ENCODE results near the gene ITGA6.
"Not testable (repeated sequence)": the region's sequence is repeated elsewhere in the genome, so short reads cannot be mapped to it uniquely, and the experiment has no call there.

The ITGA6 gene

DNA sequence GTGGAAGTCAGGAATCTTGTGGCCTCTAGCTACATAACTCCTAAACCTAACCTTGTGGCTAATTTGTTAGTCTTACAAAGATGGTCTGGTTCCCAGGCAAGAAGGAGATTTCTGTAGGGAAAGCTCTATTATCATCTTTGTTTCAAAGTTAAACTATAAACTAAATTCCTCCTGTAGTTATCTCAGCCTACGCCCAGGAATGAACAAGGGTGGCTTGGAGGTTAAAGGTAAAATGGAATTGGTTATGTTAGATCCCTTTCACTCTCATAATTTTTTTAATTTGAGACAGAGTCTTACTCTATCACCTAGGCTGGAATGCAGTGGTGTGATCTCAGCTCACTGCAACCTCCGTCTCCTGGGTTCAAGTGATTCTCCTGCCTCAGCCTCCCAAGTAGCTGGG, 103.9 kb downstream of the ITGA6 start:
- no peak for DNase-seq

DNA sequence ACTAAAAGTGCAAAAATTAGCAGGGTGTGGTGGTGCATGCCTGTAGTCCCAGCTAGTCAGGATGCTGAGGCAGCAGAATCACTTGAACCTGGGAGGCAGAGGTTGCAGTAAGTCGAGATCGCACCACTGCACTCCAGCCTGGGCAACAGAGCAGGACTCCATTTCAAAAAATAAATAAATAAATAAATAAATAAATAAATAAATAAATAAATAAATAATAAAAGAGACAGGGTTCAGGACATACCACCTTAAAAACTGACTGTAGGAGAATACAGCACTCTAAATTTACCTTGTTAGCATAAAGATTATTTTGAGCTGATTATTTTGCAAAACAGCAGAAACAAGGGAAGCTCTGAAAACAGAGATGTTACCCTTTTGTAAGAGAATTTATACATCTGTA, 105.1 kb downstream of the ITGA6 start:
- not testable (repeated sequence) for DNase-seq

DNA sequence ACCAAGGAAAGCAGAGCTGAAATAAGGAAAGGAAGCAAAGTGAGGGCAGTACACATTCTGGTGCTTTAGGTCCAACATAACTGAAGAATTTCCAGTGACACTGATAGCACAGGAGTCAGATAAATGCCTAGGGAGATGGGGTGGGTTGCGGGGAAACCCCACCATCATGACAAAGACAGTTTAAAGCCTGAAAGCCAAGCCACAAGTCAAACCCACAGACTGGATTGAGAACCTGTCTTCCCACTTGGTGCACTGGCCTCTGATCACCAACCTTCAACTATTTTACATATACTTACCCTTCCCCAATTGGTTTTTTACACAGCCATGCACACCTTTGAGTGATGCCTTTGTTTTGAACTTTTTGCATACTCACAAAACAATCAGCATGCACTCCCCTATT, 106.3 kb downstream of the ITGA6 start:
- no peak for DNase-seq

GRCh38 chr2:172535119-172535518, 107.7 kb downstream of the ITGA6 start:
- no peak for DNase-seq

- not testable (repeated sequence) for DNase-seq
Observed at GRCh38 chr2:172537851-172538250, 110.5 kb downstream of the ITGA6 start.

- no peak for DNase-seq
Observed at GRCh38 chr2:172539767-172540166, 112.4 kb downstream of the ITGA6 start.

DNA sequence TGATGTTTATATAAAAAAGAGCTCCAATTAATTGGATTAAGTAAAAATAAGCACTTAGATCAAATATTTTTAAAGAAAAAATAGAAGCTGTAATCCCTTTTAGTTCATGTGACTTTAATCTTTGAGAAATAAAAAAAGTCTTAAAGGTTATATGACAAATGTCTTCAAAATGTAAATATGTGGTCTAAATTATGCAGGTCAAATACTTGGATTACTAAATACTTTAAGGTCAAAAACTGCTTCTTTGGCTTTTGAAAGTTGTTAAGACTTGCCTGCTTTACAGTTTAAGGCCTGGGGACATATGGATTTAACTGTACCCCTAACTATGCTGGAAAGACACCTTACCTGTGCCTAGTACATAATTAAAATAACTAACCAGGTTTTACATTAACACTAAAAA, 113.0 kb downstream of the ITGA6 start:
- DNase-seq = no peak

DNA sequence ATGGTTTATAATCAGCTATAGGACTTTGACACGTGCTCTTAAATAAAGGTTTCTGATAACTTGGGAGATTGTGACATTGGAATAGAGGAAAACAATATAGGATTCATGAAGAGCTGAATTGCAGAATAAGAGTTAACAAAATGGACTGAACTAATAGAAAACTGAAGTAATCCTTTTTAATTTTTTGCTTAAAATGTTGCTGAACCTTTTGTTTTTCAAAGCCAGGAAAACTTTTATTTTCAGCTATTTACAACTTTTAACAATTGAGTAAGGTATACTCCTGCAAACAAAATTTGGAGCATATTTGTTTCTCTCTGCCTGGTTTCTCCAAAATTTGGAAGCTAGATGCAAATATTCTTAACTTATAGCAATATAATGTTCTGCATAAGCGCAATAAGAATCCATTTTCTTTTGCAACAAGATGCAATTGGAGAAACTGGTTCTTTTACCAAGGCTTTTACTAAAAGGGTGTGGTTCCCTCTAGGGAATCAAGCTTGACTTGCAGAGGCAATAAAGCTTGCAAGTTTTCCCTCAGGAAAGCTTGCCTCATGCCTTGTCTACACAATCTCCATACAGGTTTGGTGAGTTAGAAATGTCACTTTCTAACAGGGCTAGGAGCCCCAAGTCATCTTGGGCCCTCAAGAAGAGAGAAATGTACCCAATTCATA, 118.2 kb downstream of the ITGA6 start:
- no peak for DNase-seq

DNA sequence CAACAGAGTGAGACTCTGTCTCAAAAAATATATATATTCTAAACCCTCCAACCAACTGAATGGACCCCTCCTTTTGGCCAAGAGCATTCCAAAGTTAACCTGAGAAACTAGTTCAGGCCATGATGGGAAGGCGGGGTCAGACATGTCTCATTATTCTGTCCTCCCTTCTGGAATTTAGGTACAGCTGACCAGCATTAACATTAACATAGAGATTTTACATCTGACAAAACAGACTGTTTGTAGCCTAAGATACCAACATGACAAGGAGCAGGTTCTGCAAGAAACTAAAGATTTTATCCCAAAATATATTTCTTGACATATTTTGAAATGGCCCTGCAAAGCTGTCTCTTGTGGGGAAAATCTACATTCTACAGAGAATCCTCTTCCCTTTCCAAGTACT, 121.7 kb downstream of the ITGA6 start:
- DNase-seq = no peak

DNA sequence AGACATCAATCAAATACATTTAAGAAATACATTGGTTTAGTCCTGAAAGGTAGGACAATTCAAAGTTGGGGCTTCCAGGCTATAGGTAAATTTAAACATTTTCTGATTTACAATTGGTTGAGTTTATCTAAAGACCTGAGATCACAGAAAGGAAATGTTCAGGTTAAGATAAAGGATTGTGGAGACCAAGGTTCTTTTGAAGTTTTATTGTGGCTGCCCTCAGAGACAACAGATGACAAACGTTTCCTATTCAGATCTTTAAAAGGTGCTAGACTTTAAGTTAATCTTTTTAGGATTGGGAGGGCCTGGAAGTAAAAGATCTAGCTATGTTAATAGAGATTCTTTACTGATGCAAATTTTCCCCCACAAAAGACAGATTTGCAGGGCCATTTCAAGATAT, 122.4 kb downstream of the ITGA6 start:
- DNase-seq = not testable (repeated sequence)

DNA sequence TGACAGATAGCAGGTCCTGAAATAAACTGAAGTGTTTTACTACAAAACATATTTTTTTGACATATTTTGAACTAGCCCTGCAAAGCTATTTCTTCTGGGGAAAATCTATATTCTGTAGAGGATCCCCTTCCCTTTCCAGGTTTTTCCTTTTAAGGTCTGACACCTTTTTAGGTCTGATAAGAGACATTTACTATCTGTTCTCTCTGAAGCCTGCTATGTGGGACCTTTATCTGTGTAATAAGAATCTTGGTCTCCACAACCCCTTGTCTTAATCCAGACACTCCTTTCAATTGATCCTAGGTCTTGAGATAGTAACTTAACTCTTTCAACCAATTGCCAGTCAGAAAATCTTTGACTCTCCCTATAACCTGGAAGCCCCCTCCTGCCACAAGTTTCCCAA, 123.0 kb downstream of the ITGA6 start:
- DNase-seq = no peak

GRCh38 chr2:172551271-172551670, 123.9 kb downstream of the ITGA6 start:
- DNase-seq = no peak

DNA sequence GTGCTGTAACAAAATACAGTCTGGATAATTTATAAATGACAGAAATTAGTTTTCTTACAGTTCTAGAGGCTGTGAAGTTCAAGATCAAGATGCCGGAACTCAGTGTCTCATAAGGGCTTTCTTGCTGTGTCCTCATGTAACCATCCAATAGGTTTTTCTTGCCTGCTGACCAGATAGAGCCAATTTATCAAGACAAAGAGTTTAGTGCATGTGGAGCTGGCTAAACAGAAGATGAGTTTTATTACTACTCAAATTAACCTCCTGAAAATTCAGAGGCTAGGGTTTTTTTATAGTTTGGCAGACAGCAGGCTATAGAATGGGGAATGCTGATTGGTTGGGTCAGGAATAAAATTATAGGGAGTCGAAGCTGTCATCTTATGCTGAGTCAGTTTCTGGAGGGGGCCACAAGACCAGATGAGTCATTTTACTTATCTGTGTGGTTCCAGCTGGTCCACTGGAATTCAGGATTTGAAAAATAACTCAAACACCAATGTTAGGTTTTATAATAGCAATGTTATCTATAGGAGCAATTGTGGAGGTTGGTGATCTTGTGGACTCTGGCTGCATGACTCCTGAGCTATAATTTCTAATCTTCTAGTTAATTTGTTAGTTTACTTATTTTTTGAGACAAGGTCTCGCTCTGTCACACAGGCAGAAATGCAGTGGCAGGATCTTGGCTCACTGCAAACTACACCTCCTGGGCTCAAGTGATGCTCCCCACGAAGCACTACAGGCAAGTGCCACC, 125.3 kb downstream of the ITGA6 start:
- no peak for DNase-seq

DNA sequence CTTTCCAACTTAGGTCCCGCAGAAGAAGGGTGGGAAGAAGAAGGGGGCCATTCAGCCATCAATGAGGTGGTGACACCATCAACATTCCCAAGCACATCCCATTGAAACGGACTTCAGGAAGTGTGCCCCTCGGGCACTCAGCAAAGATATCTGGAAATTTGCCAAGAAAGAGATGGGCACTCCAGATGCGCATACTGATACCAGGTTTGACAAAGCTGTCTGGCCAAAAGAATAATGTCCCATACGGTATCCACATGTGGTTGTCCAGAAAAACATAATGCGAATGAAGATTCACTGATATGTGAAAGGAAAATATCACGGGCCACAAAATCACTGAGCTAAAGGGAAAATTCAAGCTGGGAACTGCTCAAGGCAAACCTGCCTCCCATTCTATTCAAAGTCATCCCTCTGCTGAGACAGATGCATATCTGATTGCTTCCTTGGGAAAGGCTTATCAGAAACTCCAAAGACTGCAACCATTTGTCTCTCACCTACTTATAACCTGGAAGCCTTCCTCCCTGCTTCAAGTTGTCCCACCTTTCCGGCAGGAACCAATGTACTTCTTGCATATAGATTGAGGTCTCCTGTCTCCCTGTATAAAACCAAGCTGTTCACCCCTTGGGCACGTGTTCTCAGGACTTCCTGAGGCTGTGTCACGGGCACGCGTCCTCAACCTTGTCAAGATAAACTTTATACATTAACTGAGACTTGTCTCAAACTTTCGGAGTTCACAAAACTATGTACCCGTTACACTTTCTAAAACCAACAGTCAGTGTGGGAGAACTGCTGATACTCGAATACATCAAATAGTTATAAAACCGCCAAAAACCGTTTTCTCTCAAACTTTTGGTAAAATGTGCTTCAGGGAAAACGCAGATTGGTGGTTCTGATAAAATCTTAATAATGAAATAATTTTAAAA, 127.2 kb downstream of the ITGA6 start:
- no peak for DNase-seq

- no peak for DNase-seq
Observed at GRCh38 chr2:172555272-172555521, 127.8 kb downstream of the ITGA6 start.

All from midbrain (tissue), 1 donor.